HUDEP-2 (cell line): Measurements from ENCODE around the gene ATP2C2.

ENCODE experiments used
- DNase-seq, 76 experiments: peaks; one replicate each; lab custom pipeline; 2025; ENCODE audit not compliant: unreplicated experiment in 76 of 76; lab: John Stamatoyannopoulos, UW

The ATP2C2 gene

DNA sequence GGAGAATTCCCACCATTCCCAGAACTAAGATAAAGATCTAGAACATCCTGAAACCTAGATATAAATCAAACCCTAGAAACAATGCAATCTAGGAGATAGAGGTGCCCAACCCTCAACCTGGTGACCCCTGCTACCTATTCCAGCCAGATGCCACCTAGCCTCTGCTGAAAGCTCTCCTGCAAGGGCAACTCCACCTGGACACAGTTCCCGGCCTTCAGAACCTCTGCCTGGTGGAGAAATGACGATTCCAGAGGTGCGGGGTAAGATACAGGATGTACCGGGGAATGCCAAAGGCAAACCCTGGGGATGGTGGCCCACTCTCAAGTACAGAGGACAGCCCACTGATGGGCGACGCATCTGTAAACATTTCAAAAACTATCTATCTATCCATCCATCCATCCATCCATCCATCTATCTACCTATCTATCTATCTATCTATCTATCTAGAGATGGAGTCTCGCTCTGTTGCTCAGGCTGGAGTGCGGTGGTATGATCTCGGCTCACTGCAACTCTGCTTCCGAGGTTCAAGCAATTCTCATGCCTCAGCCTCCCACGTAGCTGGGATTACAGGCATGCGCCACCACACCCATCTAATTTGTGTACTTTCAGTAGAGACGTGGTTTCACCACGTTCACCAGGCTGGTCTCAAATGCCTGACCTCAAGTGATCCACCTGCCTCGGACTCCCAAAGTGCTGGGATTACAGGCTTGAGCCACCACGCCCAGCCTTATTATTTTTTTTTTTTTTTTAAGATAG, 117.1 kb downstream of the ATP2C2 start:
- no peak for DNase-seq

DNA sequence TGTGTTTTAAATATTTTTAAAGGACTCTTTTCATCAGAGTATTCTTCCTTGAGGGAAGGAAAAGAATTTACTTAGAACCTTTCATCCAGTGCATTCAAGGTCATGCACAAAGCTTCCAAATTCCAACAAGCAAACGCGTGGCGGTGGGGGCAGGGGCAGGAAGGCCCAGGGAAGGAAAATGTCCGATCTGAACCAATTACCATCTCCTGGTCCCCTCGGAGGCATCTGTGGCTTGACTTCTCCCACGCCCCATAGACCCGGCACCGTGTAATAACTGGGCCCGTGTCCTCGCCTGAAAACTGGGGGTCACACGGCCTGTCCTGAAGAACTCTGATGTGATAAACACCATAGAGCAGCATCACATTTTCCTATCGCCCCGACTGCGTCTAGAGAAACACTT, 117.8 kb downstream of the ATP2C2 start:
- no peak for DNase-seq

DNA sequence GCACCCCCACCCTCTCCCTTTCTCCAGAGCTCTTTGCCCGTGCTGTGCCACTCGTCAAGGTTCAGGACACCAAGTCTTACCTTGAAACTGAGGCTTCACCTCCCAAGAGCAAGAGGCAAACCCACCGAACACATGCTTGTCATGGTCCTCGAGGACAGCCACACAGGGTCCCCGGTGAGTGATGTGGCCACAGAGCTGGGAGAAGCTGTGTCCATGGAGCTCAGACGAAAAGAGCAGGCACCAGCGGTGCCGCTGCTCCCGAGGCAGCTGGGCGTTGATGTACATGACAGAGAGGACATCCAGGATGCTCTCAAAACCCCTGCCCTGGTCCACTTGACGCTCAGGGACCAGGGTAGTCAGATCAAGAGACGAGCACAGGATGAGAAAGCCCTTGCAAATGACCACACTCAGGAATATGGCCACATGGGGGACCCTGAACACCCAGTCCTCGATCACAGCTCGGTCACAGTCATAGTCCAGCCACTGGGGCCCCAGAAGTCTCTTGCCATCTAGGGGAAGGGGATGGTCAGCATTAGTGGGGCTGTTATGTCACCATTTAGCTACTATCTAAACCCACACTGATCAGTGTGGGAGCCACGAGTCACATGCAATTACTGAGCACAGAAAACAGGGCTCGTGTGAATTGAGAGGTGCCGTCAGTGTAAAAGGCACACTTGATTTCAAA, 118.4 kb downstream of the ATP2C2 start:
- no peak for DNase-seq

DNA sequence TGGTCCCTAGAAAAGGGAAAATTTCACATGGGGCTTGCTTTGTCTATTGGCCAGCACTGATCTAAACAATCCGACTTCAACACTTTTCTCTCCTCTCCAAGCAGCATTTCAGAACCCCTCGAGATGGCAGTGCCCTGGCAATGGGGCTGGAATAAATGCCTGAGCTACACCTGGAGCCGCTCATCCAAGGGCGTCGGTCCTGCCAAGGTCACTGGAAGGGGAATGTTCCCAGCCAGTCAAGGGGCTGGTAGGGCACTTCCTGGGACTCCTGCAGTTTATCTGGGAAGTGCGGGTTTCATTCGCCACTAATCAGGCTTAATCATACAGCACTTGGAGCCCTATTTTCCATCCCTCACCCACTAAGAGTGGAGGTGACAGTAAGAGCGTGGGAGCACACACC, 119.0 kb downstream of the ATP2C2 start:
- no peak for DNase-seq

DNA sequence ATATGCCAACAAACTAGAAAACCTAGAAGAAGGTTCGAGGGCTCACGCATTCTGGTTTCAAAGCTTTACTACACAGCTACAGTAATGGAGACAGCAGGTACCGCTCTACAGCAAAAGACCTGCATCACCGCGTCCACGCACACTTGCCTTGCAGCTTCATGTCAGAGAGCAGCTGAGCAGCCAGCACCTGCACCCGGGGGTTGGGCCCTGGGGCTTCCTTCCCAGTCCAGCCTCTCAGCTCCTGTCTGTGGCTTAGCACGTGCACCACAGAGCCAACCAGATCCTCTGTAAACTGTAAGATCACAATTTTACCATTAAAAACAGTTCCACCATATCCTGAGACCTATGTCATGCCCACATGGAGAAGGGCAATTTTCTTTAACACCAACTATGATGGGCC, 120.8 kb downstream of the ATP2C2 start:
- no peak for DNase-seq

DNA sequence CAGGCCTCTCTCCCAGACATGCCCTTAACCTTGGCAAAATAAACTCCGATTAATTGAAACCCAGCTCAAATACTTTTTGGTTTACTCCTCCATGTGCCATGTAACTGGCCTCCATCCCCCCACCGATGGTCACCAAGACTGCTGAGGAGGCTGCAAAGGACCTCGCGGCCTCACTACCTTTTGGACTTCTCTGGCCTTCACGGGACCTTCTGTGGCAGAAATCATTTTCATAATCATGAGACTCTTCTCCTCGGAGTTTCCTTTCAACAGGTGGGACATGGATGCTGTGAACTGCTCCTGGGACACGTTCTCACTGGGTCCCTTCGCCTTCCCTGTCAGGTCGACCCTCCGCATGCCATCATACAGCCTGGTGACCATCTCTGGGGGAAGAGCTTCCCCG, 127.2 kb downstream of the ATP2C2 start:
- no peak for DNase-seq

DNA sequence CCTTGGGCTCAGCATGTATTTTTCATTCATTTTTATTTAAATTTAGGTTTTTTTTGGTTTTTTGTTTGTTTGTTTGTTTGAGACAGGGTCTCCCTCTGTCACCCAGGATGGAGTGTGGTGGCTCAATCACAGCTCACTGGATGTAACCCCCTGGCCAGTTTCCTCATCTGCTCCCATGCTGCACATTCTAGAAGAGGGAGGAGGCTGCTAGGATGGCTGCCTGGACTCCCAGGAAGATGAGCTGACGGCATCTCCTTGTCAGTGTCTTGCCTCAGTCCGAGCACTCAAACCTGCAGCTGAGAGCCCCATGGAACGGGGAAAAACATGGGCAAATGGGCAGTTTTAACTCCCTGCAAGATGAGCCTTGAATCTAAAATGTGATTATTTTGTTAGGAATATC, 128.7 kb downstream of the ATP2C2 start:
- no peak for DNase-seq

DNA sequence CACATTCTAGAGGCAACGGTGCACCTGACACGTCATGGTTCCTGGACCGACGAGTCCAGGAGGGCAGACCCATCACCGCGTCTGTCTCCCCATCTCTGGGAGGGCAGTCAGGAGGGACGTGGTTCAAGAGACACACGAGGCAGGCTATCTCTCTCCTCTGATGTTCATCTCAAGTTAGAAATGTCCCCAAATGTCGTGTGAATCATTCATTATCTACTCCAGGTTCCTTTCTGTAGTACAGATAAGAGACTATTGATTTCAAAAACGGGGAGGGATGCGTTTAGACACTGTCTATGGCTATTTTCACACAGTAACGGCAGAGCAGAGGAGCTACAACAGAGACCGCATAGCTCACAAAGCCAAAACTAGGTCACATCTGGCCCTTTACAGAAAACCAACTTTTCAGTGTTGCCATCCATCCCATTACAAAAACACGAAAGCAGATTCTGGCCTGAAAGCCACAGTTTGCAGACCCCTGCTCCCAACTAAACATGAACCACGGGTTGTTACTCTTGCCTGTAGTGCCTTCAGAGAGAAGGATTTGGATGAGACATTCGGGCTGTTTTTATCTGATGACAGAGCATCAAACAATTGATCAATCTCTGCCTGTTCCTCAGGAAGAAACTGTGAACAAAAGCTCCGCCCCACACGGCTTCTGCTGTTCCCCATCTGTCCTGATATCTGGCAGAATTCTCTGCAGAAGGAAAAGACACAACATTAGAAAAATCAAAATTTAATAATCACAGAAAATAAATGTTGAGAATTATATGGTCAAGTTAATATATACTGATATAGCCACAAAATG, 129.3 kb downstream of the ATP2C2 start:
- DNase-seq = peak in 11 of 76 experiments; percentile 1 to 30 (median 10)

DNA sequence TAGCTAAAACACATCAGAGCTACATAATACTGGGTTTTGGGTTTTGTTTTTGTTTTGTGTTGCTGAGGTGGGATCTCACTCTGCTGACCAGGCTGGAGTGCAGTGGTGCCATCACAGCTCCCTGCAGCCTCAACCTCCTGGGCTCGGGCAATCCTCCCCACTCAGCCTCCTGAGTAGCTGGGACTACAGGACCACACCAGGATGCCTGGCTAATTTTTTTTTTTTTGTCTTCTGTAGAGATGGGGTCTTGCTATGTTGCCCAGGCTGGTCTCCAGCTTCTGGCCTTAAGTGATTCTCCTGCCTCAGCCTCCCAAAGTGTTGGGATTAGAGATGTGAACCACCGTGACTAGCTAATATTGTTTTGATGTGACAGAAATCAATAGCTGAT, 129.9 kb downstream of the ATP2C2 start:
- DNase-seq = no peak

DNA sequence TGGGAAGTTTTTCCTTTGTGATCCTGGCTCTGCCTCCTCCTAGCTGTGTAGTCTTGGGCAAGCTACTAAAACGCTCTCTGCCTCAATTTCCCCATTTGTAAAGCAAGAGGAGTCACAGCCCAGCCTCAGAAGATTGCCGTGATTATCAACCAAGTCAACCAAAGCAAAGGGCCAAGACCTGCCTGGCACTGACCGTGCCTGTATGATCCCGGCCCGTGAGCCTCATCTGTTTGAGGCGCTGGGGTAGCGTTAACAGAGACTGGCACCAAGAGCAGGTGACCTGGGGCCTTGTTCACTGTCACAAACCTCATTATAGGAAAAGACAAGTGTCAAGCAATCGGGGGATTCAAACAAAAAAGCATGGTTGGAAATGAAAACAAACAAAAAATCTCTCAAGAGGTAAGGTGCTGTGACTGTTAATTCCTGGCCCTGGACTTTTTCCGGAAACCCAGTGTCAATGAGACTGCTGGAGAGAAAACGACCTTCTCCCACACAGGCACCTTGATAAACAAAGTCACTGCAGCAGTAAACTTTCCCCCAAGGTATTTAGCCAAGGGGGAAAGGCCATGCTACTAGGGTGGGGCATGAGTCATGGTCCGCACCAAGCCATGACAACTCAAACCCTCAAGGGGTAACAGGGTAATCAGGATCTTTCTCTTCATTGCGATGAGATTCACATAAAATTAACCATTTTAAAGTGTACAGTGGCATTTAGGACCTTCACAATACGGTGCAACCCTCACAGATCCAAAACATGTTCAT, 130.7 kb downstream of the ATP2C2 start:
- no peak for DNase-seq

DNA sequence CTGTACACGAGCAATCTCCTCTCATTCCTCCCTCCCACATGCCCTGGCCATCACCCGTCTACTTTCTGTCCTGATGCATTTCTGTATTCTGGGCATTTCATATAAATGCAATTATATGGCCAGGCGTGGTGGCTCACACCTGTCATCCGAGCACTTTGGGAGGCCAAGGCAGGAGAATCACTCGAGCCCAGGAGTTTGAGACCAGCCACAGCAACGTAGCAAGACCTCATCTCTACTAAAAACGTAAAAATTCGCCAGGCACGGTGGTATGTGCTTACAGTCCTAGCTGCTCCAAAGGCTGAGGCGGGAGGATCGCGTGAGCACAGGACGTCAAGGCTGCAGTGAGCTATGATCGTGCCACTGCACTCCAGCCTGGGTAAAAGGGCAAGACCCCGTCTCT, 131.3 kb downstream of the ATP2C2 start:
- DNase-seq = no peak

DNA sequence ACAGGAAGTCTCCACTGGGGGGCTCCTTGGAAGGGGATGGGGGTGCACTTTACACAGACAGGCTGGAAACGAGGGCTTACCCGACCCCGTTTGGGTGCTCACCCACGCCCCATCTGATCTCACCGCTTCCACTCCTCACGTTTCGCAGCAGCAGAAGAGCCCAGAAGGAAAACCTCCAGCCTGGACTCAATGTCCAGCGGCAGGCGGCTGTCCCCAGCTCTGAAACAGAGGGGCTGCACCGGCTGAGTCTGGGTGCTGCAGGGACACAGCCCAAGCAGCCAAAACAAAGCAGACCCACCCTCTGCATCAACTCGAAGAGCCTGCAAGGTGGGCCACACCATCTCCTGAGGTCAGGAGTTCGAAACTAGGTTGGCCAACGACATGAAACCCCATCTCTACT, 132.2 kb downstream of the ATP2C2 start:
- DNase-seq = no peak

DNA sequence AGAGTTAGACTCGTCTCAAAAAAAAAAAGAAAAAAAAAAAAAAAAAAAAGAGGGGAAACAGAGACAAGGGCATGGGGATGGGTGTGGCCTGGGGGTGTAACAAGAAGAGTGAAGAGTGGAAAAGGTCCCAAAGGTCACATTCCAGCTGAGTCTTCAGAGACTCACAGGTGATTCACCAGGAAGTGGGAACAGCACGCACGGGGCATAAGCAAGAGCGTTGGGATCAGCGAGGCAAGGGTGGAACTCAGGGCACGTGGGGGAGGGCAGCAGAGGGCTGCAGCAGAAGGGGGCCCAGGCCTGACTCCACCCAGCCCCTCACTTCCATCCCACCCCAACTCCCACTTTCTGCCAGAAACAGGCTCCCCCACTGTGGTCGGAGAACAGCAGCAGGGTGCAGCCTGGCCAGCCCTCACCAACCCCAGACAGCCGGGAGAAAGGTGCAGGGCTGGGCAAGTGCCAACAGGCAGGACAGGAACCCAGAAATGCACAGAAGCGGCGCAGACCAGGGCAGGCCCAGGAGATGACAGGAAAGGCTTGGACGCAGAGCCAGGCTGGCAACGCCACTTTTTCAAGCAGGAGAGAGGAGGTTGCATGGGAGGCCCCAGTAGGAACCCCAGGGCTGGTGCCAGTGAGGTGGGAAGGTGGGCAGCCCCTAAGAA, 132.9 kb downstream of the ATP2C2 start:
- no peak for DNase-seq

DNA sequence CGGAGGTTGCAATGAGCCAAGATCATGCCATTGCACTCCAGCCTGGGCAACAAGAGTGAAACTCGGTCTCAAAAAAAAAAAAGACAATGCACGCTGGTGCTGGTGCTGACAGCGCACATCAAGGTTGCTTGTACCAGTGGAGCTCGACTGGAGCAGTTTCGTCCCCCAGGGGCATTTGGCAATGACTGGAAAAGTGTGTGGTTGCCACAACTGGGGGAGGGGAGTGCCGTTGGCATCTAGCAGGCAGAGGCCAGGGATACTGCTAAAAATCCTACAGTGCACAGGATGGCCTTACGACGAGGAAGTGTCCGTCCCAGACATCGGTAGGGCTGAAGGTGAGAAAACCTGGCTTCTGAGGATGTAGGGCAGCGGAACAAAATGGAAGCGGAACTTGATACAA, 133.7 kb downstream of the ATP2C2 start:
- no peak for DNase-seq

DNA sequence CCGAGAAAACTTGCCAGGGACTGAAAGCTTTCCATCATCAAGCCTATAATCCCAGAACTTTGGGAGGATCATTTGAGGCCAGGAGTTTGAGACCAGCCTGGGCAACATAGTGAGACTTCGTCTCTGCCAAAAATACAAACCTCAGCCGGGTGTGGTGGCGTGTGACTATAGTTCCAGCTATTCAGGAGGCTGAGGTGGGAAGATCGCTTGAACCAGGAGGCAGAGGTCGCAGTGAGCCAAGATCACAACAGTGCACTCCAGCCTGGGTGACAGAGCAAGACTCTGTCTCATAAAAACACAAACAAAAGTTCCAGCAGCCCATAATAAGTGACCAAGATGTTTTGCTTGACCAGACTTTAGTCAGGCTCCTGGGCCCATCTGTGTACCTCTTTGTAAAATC, 134.2 kb downstream of the ATP2C2 start:
- DNase-seq = no peak

DNA sequence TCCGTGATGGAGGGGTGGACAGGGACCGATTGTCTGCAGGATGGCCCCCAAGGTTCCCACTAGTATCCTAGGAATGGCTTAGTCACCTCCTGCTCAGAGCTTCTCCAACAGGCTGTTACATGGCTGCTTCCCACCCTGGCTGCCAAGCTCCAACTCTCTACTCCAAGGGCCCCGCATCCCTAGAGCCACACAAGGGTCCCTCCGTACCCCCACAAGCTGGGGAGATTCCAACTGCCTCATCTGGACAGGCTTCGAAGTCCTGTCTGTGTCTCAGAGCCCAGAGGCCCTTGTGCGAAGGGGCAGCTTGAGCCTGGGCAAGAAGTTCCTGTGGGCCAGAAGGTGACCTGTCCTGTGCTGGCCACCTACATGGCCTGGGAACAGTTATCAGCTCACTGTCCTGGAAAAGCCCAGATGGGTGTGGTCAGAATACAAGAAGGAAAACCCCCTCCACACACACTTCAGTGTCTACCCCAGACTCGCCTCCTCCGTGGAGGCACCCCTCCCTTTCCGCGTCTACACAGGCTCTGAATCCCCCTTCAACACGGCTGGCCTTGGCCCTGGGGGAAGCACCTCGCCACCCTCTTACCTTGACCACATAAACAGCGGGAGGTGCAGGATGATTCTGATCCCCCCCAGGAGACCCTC, 135.5 kb downstream of the ATP2C2 start:
- peak in 1 of 76 experiments; percentile 23 for DNase-seq

DNA sequence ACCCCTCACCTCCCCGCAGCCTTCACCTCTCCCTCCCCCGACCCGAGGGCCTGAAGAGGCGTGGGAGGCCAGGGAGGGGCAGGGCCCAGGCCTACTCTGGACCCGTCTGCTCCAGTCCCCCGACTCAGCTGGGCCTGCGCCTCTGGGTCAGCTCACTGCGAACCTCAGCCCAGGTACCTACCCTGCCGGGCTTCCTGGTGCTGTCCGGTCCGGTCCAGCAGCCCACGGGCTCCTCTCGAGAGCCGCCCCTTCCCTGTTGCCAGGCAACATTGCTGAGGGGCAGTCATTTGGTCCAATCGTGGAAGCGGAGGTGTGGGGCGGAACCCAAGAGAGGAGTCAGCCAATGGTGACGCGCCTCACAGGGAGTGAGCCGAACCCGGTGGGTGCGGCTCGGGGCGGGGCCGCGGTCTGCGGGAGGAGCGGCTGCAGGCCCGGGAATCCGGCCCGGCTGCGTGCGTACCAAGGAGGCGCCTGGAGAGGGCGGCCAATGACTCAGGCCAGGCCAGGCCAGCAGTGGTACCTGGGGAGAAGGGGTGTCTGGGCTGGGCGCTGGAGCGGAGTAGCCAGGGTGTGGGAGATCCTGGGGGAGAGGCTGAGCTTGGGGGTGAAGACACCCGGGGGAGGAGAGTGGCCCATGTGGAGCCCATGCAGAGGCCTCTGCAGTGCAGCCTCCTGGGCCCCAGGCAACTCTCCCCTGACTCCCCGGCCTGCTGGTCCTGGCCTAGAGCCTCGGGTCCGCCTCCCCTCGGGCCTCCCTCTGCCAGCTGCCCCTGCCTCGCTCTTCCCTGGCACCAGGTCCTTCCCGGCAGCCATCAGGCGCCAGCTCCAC, 136.3 kb downstream of the ATP2C2 start, which contains the start of gene MEAK7:
MEAK7 (minus strand) TSS at position 240 of the 829 bp plus-strand sequence. CDS start 6,573 bp downstream, outside the sequence.
- DNase-seq = peak; percentile 13 to 98 (median 95)

DNA sequence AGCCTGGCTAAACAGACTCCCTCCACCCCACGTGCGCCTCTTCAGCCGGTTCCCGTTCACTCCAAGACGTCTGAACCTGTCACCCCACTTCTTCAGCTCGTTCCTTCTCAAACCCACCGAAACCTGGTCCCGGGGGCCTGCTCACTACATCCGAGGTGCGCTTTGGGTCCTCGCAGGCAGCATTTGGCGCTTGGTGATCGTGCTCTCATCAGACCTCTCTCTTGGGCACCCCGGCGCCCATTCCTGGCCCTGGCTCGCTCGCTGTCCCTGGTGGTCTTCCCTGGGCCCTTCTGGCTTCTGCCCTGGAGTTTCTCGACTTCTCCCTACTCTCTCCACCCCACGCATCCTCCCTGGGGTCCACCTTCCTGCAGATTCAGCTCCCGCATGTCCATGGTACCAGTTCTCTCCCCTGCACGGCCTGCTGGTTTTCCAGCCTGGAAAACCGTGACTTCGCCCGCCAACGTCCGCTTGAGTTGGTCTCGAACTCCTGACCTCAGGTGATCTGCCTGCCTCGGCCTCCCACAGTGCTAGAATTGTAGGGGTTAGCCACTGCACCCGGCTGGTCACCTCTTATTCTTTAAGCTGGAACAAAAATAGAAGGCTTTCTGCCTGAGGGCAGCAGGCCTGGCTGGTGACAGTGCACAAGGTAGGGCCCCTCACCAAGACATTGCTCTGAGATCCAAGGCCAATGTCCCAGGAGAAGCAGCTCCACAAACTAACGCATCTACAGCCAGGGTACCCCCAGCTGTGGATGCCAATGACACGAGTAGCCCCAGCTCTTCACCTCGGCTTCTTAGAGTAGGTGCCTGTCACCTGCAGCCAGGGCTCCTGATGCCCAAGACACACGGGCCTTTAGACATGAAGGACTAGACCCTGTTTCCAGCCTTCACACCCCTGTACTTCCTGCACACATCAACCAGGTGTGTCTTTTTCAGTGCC, 137.2 kb downstream of the ATP2C2 start:
- no peak for DNase-seq
